GM23248 (cell line): ENCODE data around the gene BBS2.

ENCODE experiments used
- EZH2 ChIP-seq: fragments of 200-600 bp; sonication (generic); IDR thresholded peaks from 2 replicates; pipeline ENCODE4 v1.6.1; 2018; ENCODE audit warnings: antibody characterized with exemption, mild to moderate bottlenecking; ENCODE audit not compliant: insufficient read depth, poor library complexity, severe bottlenecking
- EZH2phosphoT487 ChIP-seq: fragments of 200-600 bp; sonication (generic); IDR thresholded peaks from 2 replicates; pipeline ENCODE4 v1.6.1; 2018; ENCODE audit warnings: antibody characterized with exemption, moderate library complexity, mild to moderate bottlenecking, low read depth; ENCODE audit not compliant: insufficient read depth

DNA sequence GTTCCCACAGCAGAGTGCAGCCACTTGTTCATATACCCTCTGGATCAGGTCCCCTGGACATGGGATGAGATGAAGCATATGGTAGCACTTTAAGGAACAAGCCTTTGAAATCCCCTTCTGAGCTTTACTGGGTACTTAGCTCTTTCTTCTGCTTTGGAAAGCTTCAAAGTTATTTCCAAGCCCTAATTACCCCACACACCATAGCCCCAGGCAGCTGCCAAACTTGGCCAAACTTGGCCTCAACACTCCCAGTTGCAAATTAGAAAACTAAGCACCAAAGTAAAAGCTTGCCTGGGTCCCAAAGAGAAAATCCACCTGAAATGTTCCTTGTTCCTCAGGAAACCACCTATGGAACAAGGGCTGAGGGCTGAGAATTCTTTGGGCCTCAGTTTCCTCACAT lies 29.3 kb upstream of the BBS2 start:
- TF ChIP-seq EZH2 (no peak), EZH2phosphoT487 (no peak)
